OCI-LY3 (cell line): ENCODE results near the gene RNF144B.

Experiments
- H2AFZ ChIP-seq: fragments of 200-600, 300-600 bp; shearing (Covaris generic); 2 replicates; pipeline ENCODE4 v1.6.0; 2014; ENCODE audit warnings: antibody characterized with exemption, low read depth, low read length
- H3K27ac ChIP-seq: fragments of 200-600, 300-600 bp; sonication (generic); 2 replicates; pipeline ENCODE4 v1.5.1; 2014; ENCODE audit warnings: mild to moderate bottlenecking, low read length, moderate library complexity, mixed read lengths
- H3K27me3 ChIP-seq: fragments of 200-600, 300-600 bp; sonication (generic); 2 replicates; pipeline ENCODE4 v1.6.1; 2014; ENCODE audit warnings: low read depth, low read length, mixed read lengths
- H3K36me3 ChIP-seq: fragments of 200-600, 300-600 bp; sonication (generic); replicated peaks from 2 replicates; pipeline ENCODE3; 2014; ENCODE audit warnings: low read depth, low read length, mixed read lengths
- H3K4me1 ChIP-seq: fragments of 300-600, 200-600 bp; sonication (generic); 2 replicates; pipeline ENCODE4 v1.6.1; 2014; ENCODE audit warnings: low read length, mixed read lengths
- H3K4me2 ChIP-seq: fragments of 200-600, 300-600 bp; sonication (generic); 2 replicates; pipeline ENCODE4 v1.6.1; 2014; ENCODE audit warnings: low read length, mixed read lengths
- H3K4me3 ChIP-seq: fragments of 300-600, 200-600 bp; sonication (generic); 2 replicates; pipeline ENCODE4 v1.5.1; 2014; ENCODE audit warnings: antibody characterized with exemption, mild to moderate bottlenecking, low read length, moderate library complexity
- H3K79me2 ChIP-seq: fragments of 300-600, 200-600 bp; shearing (Covaris generic); 2 replicates; pipeline ENCODE4 v1.6.1; 2014; ENCODE audit warnings: mild to moderate bottlenecking, low read length, mixed read lengths
- H3K9ac ChIP-seq: fragments of 300-600, 200-600 bp; shearing (Covaris generic); 2 replicates; pipeline ENCODE4 v1.6.0; 2014; ENCODE audit warnings: mild to moderate bottlenecking, low read length, moderate library complexity
- H3K9me3 ChIP-seq: fragments of 200-600, 300-600 bp; shearing (Covaris generic); 2 replicates; pipeline ENCODE4 v1.6.1; 2014; ENCODE audit warnings: low read length, mixed read lengths; ENCODE audit not compliant: insufficient read depth
- H4K20me1 ChIP-seq: fragments of 200-600, 300-600 bp; sonication (generic); 2 replicates; pipeline ENCODE4 v1.6.1; 2016; ENCODE audit warnings: low read length, mixed read lengths; ENCODE audit not compliant: insufficient read depth
- EZH2phosphoT487 ChIP-seq: fragments of 200-600 bp; shearing (Covaris generic); IDR thresholded peaks from 2 replicates; pipeline ENCODE4 v1.6.1; 2018; ENCODE audit warnings: antibody characterized with exemption, mixed run types, low read depth
- TF ChIP-seq, protein P1 (sequence below): fragments of 200-600, 300-600 bp; sonication (generic); IDR thresholded peaks from 2 replicates; pipeline ENCODE4 v1.5.1; 2014; ENCODE audit warnings: antibody characterized with exemption, low read length, low read depth

The RNF144B gene

DNA sequence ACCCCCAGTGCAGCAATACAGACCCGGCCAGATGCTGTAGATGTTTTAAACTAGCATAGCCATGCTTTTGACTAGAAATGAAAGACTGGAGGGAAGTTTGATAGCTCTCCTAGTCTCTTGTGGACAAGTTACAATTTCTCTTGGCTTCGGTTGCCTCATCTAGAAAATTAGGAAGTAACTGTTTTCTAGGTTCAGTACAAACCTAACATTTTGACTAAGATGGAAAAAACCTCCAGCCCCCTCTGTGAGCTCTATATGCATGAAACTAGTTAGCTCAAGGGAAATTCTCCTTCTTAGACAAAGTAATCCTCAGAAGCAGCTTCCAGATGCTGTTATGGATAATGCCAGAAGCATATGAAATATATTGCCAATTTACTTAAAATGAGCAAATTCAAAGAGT, 86.6 kb downstream of the RNF144B start:
- TF ChIP-seq, protein P1, sequence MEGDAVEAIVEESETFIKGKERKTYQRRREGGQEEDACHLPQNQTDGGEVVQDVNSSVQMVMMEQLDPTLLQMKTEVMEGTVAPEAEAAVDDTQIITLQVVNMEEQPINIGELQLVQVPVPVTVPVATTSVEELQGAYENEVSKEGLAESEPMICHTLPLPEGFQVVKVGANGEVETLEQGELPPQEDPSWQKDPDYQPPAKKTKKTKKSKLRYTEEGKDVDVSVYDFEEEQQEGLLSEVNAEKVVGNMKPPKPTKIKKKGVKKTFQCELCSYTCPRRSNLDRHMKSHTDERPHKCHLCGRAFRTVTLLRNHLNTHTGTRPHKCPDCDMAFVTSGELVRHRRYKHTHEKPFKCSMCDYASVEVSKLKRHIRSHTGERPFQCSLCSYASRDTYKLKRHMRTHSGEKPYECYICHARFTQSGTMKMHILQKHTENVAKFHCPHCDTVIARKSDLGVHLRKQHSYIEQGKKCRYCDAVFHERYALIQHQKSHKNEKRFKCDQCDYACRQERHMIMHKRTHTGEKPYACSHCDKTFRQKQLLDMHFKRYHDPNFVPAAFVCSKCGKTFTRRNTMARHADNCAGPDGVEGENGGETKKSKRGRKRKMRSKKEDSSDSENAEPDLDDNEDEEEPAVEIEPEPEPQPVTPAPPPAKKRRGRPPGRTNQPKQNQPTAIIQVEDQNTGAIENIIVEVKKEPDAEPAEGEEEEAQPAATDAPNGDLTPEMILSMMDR: no peak
- no peak for TF ChIP-seq EZH2phosphoT487
- H2AFZ ChIP-seq: no peak overlapping the region
- no peaks in the 10 kb centered on the region for H3K9me3 ChIP-seq
- H3K36me3 ChIP-seq: peaks cover 17% of the 10 kb centered on the region
- H3K9ac ChIP-seq: peak overlapping the region; percentile 75; the same call in 1 of the 2 replicates
- peaks cover 4% of the 10 kb centered on the region; the same call in 1 of the 2 replicates for H3K79me2 ChIP-seq
- H3K4me2 ChIP-seq: peak overlapping the region; percentile 71
- H3K27me3 ChIP-seq: no peaks in the 10 kb centered on the region
- peak overlapping the region; percentile 36; the same call in 1 of the 2 replicates for H3K4me3 ChIP-seq
- H3K27ac ChIP-seq: peak overlapping the region; percentile 99
- H4K20me1 ChIP-seq: peaks cover 1% of the 10 kb centered on the region; the same call in 1 of the 2 replicates
- peaks cover 72% of the 10 kb centered on the region for H3K4me1 ChIP-seq

DNA sequence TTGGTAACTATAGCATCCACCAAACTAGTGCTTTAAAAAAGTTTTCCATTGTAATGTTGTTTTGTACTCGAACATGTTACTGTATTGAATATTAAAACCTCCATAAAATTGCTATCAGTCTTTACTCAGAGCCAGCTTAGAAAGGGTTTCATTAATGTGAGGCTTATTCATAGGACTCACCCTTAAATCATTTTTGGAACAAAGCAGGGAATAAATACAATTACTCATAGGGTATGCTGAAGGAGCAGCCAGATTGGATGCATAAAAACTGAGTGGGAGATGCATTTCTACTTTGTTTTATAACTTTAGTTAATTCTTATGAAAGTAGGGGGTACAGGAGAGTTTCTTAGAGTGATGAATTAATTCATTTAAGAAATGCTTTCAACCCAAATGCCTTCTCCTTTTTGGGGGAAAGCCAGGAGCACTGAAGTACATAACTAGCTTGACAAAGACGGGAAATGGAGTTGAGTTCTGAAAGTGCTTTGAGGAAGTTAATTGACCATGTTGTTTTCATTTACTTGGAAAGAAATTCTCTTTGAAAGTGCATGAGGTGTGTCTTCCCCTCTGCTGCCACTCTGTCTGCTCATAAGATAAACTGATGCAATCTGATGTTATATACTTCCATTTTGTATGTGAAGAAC, 90.3 kb downstream of the RNF144B start:
- Histone ChIP-seq H3K79me2 (no peaks in the 10 kb centered on the region), H3K27me3 (no peaks in the 10 kb centered on the region), H4K20me1 (no peaks in the 10 kb centered on the region), H3K4me2 (peak overlapping the region; percentile 76), H3K36me3 (peaks cover 8% of the 10 kb centered on the region), H2AFZ (no peak overlapping the region), H3K9me3 (no peaks in the 10 kb centered on the region), H3K4me3 (peak overlapping the region; percentile 46), H3K27ac (peak overlapping the region; percentile 94), H3K4me1 (peaks cover 76% of the 10 kb centered on the region), H3K9ac (peak overlapping the region; percentile 55)
- TF ChIP-seq, protein P1: no peak
- no peak for TF ChIP-seq EZH2phosphoT487

DNA sequence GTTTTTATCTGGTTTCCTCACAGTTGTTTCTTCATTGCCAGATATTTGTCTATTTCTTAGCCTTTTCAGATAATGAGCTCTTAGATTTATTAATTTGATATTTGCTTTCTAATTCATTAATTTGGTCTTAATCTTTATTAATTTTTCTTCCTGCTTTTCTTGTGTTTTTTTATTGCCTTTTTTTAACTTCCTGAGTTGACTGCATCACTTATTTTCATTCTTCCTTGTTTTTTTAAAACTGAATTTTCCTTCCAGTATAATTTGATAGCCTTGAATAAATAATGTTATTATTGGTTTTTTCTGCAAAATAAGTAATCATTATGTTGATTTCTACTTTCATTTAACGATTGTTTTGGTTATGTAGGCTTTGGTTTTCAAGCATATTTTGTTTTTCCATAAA, 91.5 kb downstream of the RNF144B start:
- no peak overlapping the region for H3K9ac ChIP-seq
- TF ChIP-seq, protein P1: no peak
- TF ChIP-seq EZH2phosphoT487: no peak
- H3K4me2 ChIP-seq: no peak overlapping the region; the same call in 1 of the 2 replicates

DNA sequence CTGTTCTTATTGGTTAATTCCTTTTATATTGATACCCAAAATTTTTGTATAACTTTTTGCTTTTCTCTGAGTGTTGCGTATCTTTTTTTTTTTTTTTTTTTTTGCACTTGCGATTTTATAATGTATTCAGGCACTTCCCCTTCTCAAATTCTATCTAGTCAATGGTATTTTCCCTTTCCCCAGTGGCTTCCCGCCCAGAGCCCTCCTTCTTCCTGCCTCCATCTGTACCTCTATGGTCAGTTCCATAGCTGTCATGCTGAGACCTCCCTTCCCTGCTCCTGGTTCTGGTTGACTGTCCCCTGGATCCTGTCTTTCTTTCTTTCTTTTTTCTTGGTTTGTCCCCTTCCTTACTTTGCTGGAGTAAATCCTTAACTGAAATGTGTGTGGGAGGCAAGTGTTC, 94.7 kb downstream of the RNF144B start:
- Histone ChIP-seq H2AFZ (no peak overlapping the region), H3K9ac (no peak overlapping the region; the same call in 1 of the 2 replicates), H3K27ac (no peak overlapping the region), H3K27me3 (no peaks in the 10 kb centered on the region), H3K4me2 (peak overlapping the region; percentile 33), H4K20me1 (no peaks in the 10 kb centered on the region), H3K9me3 (no peaks in the 10 kb centered on the region), H3K36me3 (peaks cover 6% of the 10 kb centered on the region), H3K79me2 (no peaks in the 10 kb centered on the region), H3K4me1 (peaks cover 57% of the 10 kb centered on the region), H3K4me3 (no peak overlapping the region)
- TF ChIP-seq EZH2phosphoT487: no peak
- TF ChIP-seq, protein P1: no peak

More for the DNA sequence above, 91.5 kb downstream of the RNF144B start:
- Histone ChIP-seq H3K27ac (peak overlapping the region; percentile 53), H2AFZ (no peak overlapping the region), H3K79me2 (no peaks in the 10 kb centered on the region), H4K20me1 (no peaks in the 10 kb centered on the region), H3K4me3 (no peak overlapping the region), H3K36me3 (peaks cover 6% of the 10 kb centered on the region), H3K4me1 (peaks cover 64% of the 10 kb centered on the region), H3K9me3 (no peaks in the 10 kb centered on the region), H3K27me3 (no peaks in the 10 kb centered on the region)
